GM21381 (cell line): ENCODE measurements around the gene MAB21L4.

Experiments
- ATAC-seq: cut with Tn5 transposase; IDR thresholded peaks from one replicate; pipeline ENCODE4 v1.9.1; 2021; ENCODE audit warnings: mild to moderate bottlenecking, moderate library complexity; ENCODE audit not compliant: unreplicated experiment

The MAB21L4 gene

DNA sequence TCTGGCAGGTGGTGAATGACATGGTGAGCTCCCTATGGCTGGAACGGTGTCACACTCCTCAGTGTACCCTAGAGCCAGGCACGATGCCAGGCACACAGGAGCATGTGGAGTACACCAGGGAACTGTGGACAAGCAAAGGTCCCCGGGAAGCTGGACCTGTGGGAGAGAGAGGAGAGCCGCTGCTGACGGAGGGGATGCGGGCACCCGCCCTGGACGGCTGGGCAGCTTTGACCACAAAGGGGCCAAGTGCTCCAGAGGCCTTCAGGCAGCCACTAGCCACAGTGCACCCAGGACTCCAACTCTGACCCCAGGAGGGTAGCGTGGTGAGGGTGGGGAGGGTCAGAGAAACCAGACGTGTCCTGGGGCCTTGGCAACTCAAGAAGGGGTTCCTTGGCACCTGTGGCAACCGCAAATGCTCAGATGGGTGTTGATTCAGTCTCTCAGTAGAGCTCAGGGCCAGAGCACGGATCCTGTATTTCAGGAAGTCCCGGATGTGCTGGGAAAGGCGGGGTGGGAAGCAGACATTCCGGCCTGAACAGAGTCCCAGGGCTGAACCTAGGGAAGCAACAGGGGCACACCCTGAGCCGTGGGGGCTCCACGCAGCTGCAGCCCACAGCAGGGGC is 2.3 kb upstream of the MAB21L4 start:
- ATAC-seq, result no peak

DNA sequence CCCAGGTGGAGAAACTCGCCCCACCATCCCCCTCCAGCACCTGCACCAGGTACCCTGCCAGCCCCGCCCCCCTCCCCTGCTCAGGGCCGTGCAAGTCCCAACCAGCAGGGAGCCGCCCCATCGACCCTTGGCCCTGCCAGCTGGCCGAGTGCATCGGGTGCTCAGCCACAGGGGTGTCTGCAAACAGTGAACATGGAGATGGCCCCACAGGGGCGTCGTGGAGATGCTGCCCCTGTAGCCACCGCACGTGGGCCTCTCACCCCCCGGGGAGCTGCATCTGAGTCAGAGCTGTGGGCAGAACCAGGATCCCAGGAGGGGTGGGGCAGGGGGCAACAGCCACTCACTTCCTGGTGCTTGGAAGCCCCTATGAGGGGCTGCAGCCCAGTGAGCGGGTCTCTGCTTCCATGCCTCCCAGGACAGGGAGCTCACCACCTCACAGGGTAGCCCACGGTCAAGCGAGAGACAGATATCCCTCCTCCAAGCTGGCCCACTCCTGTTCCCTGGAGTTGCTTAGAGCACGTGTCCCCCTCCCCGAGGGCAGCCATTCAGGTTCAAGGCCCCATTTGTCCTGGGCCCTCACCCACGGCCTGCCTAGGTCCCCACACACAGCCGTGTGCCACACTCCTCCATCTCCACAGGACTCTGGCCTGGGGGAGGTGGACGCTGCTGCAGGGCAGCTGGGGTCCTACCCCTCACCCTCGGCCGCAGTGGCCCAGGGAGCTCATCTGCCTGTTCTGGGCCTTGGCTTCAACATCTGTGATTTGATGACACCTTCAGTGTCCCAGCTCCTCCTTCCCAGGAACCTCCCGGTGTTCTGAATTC is 1.1 kb upstream of the MAB21L4 start:
- no peak for ATAC-seq

DNA sequence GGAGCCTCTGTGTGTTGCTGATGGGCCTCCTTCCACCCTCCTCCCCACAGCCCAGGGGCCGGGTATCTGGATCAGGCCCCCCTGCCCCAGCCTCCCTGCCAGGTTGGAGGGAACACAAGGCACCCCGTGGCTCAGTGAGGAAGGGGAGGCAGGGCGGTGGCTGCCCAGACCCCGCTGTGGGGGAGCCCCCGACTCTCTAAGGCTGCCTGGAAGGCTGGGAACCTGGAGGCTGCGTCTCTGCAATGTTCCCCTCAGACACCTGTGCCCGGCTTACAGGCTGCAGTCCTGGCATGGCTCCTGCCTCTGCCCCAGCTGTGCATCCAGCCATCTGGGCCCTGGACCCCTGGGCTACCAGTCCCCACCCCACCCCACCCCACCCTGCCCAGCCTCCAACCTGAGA is 438 bp upstream of the MAB21L4 start:
- ATAC-seq, result no peak

DNA sequence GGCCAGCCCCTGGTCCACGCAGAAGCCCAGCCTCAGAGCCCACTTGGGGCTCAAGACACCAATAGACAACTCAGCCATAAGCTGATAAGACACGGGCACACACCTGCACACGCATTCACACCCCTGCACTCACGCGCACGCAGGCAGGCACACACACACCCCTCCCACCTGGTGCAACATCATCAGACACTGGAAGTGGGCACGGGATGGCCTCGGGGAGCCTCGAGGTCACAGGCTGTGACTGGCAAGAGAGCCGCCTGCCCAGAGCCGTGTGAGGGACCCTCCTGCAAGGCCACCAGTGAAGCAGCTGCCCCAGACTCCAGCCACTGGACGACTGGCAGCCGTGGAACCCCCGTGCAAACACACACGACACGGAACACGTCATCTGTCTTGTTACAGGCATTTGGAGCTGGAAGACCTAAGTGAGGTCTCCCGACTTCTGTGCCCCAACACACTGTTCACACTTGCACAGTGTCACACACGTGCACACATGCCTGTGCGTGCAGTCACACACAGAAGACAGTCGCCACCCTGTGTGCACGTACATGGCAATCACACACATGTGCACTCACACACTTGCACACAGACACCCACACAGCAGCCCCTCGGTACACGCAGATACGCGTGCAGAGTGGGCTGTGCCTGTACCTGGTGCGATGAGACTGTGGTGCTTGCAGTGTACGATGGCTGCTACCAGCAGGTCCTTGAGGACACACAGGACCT is 959 bp downstream of the MAB21L4 start:
- ATAC-seq, result no peak

DNA sequence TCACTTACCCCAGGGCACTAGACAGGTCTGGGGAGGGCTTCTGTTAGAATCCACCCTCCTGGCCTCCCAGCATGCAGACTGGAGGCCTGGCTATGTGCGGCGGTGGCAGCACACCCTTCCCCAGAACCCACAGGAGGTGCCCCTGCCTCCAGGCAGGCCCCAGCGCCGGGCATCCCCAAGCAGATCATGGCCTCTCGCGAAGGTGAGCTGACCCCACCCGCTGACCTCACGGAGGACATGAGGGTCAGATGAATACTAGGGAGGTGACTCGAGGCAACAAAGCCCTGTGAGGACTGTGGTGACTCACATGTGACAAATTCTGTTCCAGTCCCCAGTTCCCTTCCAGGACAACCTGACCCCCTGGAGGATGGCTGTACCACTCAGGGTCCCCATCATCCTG is 1.9 kb downstream of the MAB21L4 start:
- no peak for ATAC-seq

DNA sequence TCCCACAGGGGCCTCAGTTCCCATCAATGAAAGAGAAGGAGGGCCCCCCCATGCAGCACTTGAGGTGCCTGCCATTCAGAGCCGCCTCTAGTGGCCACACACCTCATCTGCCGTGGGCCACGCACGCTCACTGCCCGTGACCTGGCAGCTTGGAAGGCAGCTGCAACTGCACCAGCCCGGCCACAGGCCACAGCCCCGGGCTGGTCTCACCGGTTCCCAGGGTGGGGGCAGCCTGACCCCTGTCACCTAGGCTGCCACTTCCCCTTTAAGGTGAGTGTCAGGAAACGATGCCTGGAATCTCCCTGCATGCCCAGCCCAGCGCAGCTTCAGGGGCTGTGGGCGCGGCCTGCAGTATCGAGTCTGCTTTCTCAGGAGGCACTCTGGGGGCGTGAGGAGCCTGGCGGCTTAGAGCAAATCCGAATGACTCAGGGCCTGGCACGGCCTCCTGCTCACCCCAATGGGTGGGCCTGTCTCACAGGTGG is 2.6 kb downstream of the MAB21L4 start:
- ATAC-seq, result no peak

DNA sequence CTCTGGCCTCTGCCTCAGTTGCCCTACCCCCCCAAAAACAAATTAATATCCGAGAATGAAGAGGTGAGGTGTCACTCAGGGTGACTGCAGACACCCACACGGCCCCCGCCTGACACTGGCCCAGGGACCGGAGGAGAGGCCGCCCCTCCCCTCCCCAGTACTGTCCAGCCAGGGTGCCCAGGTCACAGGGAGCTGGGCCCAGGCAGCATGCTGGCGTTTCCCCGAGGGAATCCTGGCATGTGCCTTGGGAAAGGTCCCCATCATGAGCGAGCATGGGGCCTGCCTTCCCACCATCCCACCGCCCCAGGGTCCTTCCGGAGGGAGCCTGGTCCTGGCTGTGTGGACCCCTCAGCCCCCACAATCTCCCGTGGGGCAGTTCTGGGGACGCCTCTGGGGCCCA is 3.0 kb downstream of the MAB21L4 start:
- no peak for ATAC-seq

DNA sequence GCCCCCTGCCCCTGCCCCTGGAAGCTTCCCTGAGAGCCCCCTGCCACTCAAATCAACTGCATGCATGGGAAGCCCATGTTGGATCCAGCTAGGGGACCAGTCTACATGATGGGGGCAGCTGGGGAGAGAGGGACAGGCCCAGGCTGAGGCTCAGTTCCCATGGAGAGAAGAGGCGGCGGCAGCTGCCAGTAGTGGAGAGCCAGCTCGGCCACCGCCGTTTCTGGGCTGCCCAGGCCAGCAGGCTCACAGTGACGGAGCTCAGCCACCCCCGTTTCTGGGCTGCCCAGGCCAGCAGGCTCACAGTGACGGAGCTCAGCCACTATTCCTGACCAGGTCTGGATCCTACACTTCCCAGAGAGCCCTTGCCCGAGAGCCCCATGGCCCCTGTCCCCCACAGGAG is 3.6 kb downstream of the MAB21L4 start:
- ATAC-seq, result no peak

DNA sequence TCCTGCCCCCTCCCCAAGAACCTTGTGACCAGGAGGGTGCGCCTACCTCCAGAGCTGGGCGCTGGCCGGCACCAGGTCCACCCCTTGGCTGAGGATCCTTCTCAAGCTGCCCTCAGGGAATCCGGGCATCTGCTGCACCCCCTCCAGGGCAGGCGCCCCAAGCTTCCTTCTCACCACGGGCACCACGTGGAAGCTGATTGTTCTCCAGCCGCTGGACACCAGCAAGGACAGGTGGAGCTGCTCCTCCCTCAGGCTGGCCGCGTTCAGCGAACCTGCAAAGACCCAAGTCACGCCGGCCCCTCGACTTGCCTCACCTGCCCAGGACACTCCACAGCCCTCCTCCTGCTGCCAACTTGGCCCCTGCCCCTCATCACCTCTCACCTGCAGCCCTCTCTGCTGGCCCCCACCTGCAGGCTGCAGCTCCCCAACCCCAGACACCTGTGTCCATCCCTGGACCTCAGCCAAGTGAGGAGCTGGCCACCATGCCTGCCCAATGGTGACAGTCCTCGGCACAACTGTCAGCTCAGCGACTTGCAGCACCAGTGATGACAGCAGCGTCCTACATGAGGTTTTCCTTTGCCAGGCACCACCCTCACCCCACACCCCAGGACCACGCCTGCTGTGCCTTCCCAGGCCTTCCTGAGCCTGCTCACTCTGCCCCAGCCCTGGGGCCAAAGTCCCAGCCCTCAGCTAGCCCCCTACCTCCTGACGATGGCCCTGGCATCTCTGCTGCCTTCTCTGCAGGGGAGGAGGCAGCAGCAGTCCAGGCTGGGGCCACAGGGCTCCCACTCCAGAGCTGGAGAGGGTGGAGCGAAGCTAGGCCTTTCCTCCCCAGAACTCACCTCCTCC is 4.2 kb downstream of the MAB21L4 start:
- ATAC-seq, result no peak

DNA sequence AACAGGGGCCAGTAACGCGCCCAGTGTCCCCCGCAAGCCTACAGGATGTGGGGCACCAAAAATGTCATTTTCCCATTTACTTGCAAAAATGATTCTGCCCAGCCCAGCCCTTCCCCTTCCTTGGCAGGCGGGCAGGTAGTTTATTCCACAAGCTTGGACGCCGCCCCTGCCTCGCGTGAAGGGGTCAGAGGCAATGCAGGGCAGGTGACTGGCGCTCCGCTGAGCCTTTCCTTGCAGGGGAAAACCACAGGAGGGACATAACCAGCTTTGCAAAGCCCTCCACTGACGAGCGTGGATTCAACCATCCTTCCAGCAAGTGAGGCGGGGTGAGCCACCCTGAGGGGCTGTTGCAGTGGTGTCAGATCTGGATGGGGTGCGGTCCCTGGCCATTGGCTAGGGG is 5.3 kb downstream of the MAB21L4 start:
- ATAC-seq, result no peak

DNA sequence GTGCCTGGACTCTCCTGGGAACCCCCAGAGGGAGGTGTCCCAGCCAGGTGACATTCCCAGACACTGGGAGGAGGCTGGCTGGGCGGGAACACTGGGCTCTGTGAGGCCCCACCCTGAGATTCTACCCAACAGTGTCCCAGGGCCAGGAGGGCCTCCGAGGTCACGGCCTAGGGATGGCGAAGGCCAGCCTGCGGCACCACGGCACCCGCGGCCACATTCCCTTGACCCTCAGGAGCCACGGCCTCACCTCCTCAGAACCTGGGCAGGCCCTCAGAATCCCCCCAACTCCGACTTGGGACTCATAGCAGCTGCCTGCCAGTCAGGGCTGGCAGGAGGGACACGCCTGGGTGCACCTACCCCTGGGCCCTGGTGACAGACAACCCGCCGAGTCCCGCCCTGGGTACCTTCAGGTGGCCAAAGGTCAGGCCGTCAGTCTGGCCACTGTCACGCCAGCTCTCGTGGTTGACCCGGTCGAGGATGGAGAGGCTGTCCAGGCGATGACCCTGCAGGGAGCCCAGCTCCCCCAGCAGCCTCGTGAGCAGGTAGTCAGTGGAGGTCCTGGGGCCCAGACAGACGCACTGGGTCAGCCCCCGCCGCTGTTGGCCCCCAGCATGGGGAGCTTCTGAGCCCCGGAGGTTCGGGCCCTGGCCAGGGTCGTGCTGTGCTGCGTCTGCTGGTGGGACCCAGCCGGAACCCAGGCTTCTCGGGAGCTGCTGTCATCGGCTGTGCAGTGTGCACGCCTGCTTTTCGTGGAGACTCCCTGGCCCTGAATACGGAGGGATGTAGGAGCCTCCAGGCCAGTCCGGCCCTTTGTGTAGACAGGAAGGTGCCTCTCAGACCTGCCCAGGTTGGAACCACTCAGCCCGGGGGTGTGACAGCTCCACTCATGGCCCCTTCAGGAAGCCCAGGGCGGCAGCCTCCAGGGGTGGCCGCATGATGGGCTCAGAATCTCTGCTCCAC is 6.1 kb downstream of the MAB21L4 start:
- no peak for ATAC-seq

DNA sequence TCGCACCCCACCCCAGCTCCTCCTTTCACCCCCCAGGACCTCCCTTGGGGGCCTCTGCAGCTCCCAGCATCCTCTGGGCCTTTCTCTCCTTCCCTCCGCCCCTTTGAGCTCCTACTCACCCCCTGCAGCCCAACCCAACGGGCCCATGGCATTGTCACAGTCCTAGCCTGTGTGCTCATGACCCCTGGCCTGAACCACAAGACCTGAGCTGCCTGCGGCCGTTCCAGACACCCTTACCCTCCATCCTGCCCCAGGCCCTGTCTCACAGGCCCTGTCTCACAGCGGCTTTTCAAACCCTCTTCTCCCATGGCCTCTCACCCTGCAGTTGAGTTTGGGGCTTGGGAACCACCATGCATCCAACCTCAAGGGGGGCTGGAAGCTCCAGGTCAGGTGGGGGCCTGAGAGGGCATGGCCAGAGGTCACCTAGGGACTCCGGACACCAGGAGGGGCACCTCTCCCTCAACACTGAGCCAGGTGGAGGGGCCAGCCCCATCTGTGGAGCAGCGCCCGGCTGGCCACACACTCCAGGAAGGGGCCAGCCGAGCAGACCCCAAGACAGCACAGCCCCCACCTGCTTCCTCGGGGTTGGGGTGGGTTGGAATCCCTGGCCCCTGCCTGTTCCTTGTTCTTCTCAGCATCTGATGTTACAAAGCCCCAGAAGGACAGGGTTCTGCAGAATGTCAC is 6.9 kb downstream of the MAB21L4 start:
- no peak for ATAC-seq

DNA sequence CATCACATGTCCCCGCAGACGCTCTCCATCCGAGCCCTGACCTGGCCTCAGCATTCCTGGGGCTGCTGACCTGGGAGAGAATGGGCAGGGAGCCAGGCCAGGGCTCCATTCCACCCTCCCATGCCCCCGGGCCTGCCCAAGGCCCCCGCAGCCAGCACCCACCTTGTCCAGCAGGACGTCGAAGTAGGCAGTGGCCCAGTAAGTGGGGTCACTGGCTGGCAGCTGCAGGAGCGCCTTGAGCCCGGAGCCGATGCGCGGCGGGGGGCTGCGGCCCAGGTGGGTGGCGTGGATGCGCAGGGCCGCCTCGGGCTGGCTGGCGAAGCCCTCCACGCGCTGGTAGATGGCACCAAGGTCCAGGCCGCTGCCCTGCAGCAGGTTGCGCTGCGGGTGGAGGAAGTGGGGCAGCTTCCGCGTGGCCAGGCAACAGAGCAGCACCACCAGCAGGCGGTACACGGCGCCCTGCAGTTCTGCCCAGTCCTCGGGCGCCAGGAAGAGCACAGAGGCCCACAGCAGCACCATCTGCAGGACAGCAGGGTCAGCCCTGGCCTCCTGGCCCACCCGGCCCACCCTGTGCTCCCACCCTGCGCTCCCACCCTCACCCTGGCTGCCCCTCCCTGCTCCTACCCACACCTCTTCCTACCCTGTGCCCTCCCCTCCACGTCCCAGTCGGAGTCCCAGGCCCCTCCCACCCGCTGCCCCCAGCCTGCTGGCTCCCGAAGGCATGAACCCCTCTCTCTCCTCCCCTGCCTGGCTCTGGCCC is 7.6 kb downstream of the MAB21L4 start:
- ATAC-seq, result no peak

DNA sequence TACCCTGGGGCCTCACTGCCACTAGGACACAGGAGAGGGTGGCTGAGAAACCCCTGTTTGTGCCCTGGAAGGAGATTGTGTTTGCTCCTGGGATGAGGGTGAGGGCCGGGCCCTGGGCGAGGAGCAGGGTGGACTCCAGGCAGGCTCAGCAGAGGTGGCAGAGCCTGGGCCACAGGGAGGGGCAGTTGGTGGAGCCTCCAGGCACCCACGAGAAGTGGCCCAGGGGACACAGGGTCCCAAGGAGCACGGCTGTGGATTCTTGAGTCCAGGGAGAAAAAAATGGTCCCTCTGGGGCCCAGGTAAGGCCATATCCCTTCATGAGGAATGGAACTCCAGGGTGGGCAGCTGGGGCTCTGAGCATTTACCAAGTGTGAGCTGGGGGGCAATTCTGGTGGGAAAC is 8.3 kb downstream of the MAB21L4 start:
- ATAC-seq, result no peak

DNA sequence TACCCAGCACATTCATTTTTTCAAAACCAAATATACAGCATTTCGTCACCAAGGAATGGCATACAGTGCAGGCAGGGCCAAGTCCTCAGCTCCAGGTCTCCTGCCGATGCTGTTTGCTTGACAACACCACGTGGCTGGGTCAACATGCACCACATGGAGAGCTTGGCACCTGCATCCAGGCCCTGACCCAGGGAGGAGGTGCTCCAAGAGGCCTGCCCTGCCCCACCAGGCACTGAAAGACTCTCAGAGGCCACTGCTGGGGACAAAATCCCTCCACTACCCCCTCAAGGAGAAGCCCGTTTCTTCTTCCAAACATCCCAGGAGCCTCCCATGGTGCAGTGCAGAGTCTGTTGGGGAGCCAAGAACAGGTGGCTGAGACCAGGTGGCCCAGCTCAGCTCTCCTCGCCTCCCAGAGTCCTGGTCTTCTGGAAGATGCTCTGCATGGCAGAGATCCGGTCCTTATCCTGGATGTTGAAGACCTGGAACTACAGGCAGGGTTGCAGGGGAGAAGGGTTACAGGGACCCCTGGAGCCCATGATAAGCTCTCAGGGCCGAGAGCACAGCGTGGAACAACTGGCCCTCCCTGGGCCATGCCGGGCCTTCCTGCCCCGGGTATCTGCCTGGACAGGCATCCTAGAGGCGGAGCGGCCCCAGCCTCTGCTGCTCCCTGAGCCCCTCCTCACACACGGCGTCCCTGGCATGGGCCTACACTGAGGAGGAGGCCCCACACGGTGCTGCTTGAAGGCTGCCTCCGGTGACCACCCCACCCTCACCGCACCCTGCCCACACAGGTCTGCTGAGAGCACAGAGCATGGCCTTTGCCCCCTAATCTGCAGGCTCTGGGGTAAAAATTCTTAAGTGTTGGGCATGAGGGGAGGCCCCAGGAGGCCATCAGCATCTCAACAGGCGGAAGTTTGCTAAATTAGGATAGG is 9.0 kb downstream of the MAB21L4 start:
- no peak for ATAC-seq

DNA sequence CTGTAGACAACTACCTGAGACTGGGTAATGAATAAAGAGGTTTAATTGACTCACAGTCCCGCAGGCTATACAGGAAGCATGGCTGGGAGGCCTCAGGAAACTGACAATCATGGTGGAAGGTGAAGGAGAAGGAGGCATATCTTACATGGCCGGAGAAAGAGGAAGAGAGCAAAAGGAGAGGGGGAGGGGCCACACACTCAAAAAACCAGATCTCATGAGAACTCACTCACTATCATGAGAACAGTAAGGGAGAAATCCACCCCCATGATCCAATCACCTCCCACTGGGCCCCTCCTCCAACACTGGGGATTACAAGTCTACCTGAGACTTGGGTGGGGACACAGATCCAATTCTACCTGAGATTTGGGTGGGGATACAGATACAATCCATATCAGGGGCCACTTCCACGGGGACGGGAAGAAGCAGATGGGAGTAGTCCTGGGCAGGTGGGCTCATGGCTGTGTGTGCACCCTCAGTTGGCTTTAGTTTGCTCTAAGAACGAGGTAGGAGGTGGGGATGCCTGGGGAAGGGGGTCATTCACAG is 9.9 kb downstream of the MAB21L4 start:
- ATAC-seq, result no peak

DNA sequence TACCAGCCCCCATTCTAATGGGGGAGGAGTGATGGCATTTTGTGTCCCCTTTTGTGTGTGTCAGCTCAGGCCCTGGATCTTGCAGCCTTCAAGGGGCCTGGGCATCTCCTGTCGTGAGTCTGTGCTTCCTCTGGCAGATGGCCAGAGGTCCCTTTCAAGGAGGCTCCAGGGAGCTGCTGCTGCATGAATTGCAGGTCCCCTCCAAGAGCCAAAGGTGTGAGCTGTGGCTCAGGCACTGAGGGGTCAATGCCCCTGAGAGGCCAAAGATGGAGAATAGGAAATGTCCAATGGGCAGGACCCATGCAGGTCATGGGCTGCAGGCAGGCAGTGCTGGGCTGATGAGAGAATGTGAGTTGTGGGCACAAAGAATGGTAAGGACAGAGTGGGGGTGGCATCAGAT is 10.4 kb downstream of the MAB21L4 start:
- no peak for ATAC-seq
